Smooth muscle cell (in vitro differentiated cells): Measurements from ENCODE around the gene LRRC45. TPM values are rescaled to one million over a fixed set of nuclear protein-coding genes. Genes with fewer than 3 reads are reported as not detected.

Experiments used
- DNase-seq: peaks from one replicate; lab custom pipeline; 2025; ENCODE audit not compliant: unreplicated experiment; lab: John Stamatoyannopoulos, UW
- H2AFZ ChIP-seq: fragments of 200-600 bp; sonication (generic); 2 replicates; pipeline ENCODE4 v1.6.0; 2016; ENCODE audit warnings: antibody characterized with exemption, low read depth, mild to moderate bottlenecking
- H3F3A ChIP-seq: fragments of 200-600 bp; sonication (generic); 2 replicates; pipeline ENCODE4 v1.6.0; 2017; ENCODE audit warnings: antibody characterized with exemption, low read depth
- H3K27ac ChIP-seq: fragments of 200-600 bp; sonication (generic); 2 replicates; pipeline ENCODE4 v1.5.1; 2016; ENCODE audit warnings: low read depth, mild to moderate bottlenecking
- H3K27me3 ChIP-seq: fragments of 200-600 bp; sonication (generic); 2 replicates; pipeline ENCODE4 v1.6.1; 2016; ENCODE audit warnings: low read depth, mild to moderate bottlenecking
- H3K36me3 ChIP-seq: fragments of 200-600 bp; sonication (generic); 2 replicates; pipeline ENCODE4 v1.5.1; 2016; ENCODE audit warnings: low read depth
- H3K4me1 ChIP-seq: fragments of 200-600 bp; sonication (generic); 2 replicates; pipeline ENCODE4 v1.5.1; 2016; ENCODE audit warnings: low read depth
- H3K4me2 ChIP-seq: fragments of 200-600 bp; sonication (generic); 2 replicates; pipeline ENCODE4 v1.6.0; 2016; ENCODE audit warnings: mild to moderate bottlenecking
- H3K4me3 ChIP-seq: fragments of 200-600 bp; sonication (generic); 2 replicates; pipeline ENCODE4 v1.5.1; 2016; ENCODE audit warnings: mild to moderate bottlenecking
- H3K79me2 ChIP-seq: fragments of 200-600 bp; sonication (generic); 2 replicates; pipeline ENCODE4 v1.6.0; 2016; ENCODE audit warnings: low read depth, mild to moderate bottlenecking
- H3K9ac ChIP-seq: fragments of 200-600 bp; sonication (generic); 2 replicates; pipeline ENCODE4 v1.6.0; 2016; ENCODE audit warnings: low read depth
- H3K9me3 ChIP-seq: fragments of 200-600 bp; sonication (generic); replicated peaks from 2 replicates; pipeline ENCODE4 v1.5.1; 2016; ENCODE audit warnings: low read depth
- H4K20me1 ChIP-seq: fragments of 200-600 bp; sonication (generic); 2 replicates; pipeline ENCODE4 v1.6.0; 2016; ENCODE audit warnings: low read depth
- CTCF ChIP-seq: fragments of 200-600 bp; sonication (generic); IDR thresholded peaks from 2 replicates; pipeline ENCODE4 v1.5.1; 2017; ENCODE audit warnings: borderline replicate concordance, mild to moderate bottlenecking, antibody characterized with exemption; ENCODE audit not compliant: insufficient read depth, poor library complexity, severe bottlenecking
- WGBS: methylation state at CpG from one replicate; pipeline ENCODE4 v1.1.7; 2016; ENCODE audit warnings: low lambda C conversion rate; 5-methylcytosine and 5-hydroxymethylcytosine counted together
- polyA plus RNA-seq: library from polyadenylated mRNA; unstranded; fragments of >200 nt; fragmentation: Nextera tagmentation; extraction: Ambion mirVana; gene quantifications from 2 replicates; pipeline ENCODE4 v1.2.1, GENCODE V29; 2016
- total RNA-seq: library from RNA; depleted of rRNA; stranded (reverse); fragments of >200 nt; gene quantifications from 2 replicates; pipeline ENCODE4 v1.2.3, GENCODE V29; 2014

The LRRC45 gene
- total and polyA plus RNA-seq, 2 experiments from 2014 or later, result 9.6 to 13.5 TPM

DNA sequence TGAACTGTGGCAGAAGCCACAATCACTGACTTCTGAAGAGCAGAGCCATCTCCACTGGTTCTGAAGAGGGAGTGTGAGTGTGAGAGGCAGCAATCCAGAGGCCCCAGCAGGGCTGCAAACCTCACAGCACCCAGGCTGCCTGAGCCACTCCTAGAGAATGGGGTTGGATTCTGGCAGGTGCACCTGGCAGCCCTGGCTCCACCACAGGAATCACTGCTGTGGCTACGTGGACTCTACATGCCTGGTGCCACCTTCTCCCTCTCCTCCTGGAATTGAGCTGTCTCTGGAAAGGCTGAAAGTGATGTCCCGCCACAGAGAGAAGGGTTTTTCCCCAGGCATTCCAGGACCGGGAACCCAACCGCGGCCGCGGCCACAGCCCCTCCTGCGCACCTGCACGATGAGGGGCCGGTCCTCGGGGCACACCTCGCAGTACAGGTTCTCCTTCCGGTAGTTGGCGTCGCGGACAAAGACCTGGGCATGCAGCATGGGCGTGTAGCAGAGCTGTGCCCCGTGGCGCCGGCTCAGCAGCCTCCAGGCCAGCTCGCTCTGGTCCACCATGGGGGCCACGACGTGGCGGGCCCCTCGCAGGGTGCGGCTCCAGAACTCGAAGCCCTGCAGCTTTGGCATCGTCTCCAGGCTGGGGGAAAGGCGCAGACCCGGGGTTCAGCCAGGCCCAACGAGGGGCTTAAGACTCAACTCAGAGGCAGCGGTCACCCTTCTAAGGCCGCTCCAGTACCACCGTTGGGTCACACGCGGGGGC, 41.5 kb downstream of the LRRC45 start:
- Histone ChIP-seq H3K27ac (no peak overlapping the region), H3K27me3 (no peaks in the 10 kb centered on the region), H3K4me3 (peak overlapping the region; percentile 74), H3K36me3 (no peaks in the 10 kb centered on the region), H3K9ac (peak overlapping the region; percentile 88), H3K4me2 (peak overlapping the region; percentile 96), H3K9me3 (no peaks in the 10 kb centered on the region), H3K4me1 (peaks cover 6% of the 10 kb centered on the region), H3F3A (no peaks in the 10 kb centered on the region), H2AFZ (no peak overlapping the region), H3K79me2 (peaks cover 5% of the 10 kb centered on the region), H4K20me1 (no peaks in the 10 kb centered on the region)
- no peak for TF ChIP-seq CTCF
- DNase-seq, result no peak
- 60% methylated on average over 36 of the region's 36 CpGs for WGBS

DNA sequence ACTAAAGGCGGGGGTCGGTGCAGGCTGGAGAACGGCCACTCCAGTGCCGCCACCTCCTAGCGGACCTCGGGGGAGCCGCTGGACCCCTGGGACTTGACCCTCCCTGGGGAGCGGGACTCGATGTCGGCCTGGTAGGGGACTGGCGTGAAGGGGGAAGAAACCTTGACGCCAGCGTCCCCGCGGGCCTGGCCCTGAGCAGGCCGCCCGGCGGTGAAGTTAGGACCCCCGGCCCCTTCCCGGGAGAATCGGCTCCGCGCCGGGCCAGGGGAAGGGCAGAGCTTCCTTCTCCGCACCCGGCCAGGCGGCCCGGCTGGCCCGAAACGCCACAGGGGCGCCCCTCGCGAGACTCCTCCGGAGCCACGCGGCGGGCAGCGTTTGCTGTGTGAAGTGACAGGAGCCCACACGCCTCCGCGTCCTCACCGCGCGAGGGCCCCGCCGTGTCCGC, 42.1 kb downstream of the LRRC45 start:
- DNase-seq, result no peak
- H3K36me3 ChIP-seq, result no peaks in the 10 kb centered on the region
- H3K4me3 ChIP-seq, result peak overlapping the region; percentile 74
- H3K27ac ChIP-seq, result no peak overlapping the region
- no peaks in the 10 kb centered on the region for H3K9me3 ChIP-seq
- peak overlapping the region; percentile 96 for H3K4me2 ChIP-seq
- peak overlapping the region; percentile 88 for H3K9ac ChIP-seq
- H3K4me1 ChIP-seq, result peaks cover 6% of the 10 kb centered on the region
- no peaks in the 10 kb centered on the region for H3K27me3 ChIP-seq
- H4K20me1 ChIP-seq, result no peaks in the 10 kb centered on the region
- peaks cover 5% of the 10 kb centered on the region for H3K79me2 ChIP-seq
- no peak overlapping the region for H2AFZ ChIP-seq
- TF ChIP-seq CTCF, result no peak
- no peaks in the 10 kb centered on the region for H3F3A ChIP-seq
- 3% methylated on average over 42 of the region's 47 CpGs for WGBS

GRCh38 chr17:82065638-82066303, 42.7 kb downstream of the LRRC45 start, which contains the start of gene DUS1L:
Gene DUS1L, minus strand, starts transcription at chr17:82065804. Its CDS starts 745 bp downstream, at chr17:82065059.
- Histone ChIP-seq H3K27me3 (no peaks in the 10 kb centered on the region), H4K20me1 (no peaks in the 10 kb centered on the region), H3K9ac (peak within 1 kb of the TSS; percentile 88), H3K9me3 (no peaks in the 10 kb centered on the region), H2AFZ (peak within 1 kb of the TSS; percentile 92), H3K36me3 (no peaks in the 10 kb centered on the region), H3K4me2 (peak within 1 kb of the TSS; percentile 96), H3K4me3 (peak within 1 kb of the TSS; percentile 74), H3K27ac (no peak within 1 kb of the TSS), H3F3A (no peaks in the 10 kb centered on the region), H3K4me1 (peaks cover 6% of the 10 kb centered on the region), H3K79me2 (peaks cover 5% of the 10 kb centered on the region)
- DNase-seq, result no peak
- TF ChIP-seq CTCF, result no peak
- 13% methylated on average over 62 of the region's 88 CpGs for WGBS
